ENCODE results near the gene HARS1.
"Not testable (repeated sequence)": the region's sequence is repeated elsewhere in the genome, so short reads cannot be mapped to it uniquely, and the experiment has no call there.

HARS1 gene

GRCh38 chr5:140690941-140691924, at the start of gene HARS1, which contains the start of gene HARS2:
Gene HARS1, minus strand, starts transcription at chr5:140691370. Its CDS starts 66 bp downstream, at chr5:140691304.
Gene HARS2, plus strand, starts transcription at chr5:140691455. Its CDS starts 194 bp downstream, at chr5:140691649.
- peak; percentile 65 for DNase-seq (ENCODE audit: low read depth)

GRCh38 chr5:140737486-140737885, 46.3 kb upstream of the HARS1 start:
- no peak for DNase-seq (ENCODE audit: low read depth)

DNA sequence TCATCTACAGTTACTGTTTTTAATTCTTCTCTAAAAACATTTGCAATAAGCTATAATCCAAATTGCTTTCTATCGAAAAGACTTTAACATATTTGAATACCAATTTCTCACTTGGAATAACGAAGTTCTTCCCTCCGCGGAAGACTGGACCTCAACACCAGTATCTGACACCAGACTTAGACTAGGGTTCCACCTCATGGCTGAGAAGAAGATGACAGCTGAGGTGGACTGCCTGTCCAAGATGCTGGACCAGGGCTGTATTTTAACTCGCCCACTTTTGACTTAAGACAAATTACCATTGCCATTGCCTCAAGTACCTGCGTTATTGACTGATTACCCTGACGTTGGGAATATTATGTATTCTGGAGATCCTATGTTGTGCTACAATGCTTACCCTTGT, 43.2 kb upstream of the HARS1 start:
- DNase-seq (ENCODE audit: low read depth) = no peak

GRCh38 chr5:140733098-140733497, 41.9 kb upstream of the HARS1 start:
- no peak for DNase-seq (ENCODE audit: low read depth)

- peak; percentile 42 for DNase-seq (ENCODE audit: low read depth)
Observed at GRCh38 chr5:140725799-140726471, 34.8 kb upstream of the HARS1 start.

GRCh38 chr5:140721395-140721794, 30.2 kb upstream of the HARS1 start:
- not testable (repeated sequence) for DNase-seq (ENCODE audit: low read depth)

DNA sequence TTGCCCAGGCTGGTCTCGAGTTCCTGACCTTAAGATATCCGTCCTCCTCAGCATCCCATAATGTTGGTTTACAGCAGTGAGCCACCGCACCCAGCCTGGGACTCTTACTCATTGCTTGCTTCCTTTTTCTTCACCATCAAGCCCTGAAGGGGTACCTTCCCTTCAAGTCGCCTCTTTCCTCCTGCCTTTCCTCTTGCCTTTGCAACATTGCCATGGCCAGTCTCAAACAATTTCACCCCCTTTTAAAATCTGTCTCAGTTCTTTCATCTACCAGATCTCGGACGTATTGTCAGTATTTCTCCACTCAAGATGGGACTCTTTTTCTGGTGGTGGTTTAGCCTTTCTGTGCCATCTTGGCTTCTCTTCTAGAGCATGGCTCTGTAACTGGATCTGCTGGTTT, 29.6 kb upstream of the HARS1 start:
- DNase-seq (ENCODE audit: low read depth) = not testable (repeated sequence)

GRCh38 chr5:140718266-140718592, 27.1 kb upstream of the HARS1 start:
- DNase-seq (ENCODE audit: low read depth) = no peak

DNA sequence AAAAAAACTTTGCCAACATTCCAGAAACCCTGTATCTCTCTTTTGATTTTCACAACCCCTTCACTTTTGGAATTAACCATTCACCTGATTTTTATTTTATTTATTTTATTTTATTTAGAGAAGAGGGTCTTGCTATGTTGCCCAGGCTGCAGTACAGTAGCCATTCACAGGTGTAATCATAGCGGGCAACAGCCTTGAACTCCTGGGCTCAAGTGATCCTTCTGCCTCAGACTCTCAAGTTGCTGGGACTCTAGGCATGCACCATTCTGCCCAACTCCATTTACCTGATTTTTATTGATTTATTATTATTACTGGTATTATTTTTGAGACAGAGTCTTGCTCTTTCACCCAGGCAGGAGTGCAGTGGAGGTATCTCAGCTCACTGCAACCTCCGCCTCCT, 25.1 kb upstream of the HARS1 start:
- DNase-seq (ENCODE audit: low read depth) = not testable (repeated sequence)

DNA sequence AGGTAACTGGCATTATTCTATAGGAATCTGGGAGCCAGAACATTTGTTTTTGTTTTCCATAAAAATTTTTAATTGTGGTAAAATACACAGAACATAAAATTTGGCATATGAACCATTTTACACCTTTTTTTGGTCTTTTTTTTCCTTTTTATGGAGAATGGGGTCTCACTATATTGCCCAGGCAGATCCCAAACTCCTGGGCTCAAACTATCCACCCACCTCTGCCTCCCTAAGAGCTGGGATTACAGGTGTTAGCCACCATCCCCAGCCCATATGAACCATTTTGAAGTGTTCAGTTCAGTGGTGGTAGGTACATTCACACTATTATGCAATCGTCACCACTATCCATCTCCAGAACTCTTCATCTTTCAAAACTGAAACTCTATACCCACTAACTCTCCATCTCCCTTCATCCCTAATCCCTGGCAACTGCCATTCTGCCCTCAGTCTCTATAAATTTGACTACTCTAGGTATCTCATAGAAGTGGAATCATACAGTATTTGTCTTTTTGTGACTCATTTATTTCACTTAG, 22.5 kb upstream of the HARS1 start:
- no peak for DNase-seq (ENCODE audit: low read depth)

DNA sequence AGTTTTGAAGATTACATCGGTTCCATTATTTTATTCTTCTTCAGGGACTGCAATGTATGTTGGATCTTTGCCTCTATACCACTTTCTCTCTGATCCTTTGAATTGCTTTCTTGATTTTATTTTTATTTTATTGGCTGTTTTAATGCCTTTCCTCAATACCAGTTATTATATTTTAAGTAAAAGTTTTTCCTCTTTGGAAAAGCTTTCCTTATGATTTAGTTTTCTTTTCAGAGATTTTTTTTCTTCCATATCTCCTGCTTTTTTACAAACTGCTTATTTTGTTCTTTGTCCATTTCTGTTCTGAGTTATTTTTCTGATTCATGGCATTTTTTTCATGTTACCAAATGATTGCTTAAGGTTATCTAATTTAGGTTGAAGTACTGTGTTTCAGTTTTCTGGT, 20.6 kb upstream of the HARS1 start:
- no peak for DNase-seq (ENCODE audit: low read depth)

DNA sequence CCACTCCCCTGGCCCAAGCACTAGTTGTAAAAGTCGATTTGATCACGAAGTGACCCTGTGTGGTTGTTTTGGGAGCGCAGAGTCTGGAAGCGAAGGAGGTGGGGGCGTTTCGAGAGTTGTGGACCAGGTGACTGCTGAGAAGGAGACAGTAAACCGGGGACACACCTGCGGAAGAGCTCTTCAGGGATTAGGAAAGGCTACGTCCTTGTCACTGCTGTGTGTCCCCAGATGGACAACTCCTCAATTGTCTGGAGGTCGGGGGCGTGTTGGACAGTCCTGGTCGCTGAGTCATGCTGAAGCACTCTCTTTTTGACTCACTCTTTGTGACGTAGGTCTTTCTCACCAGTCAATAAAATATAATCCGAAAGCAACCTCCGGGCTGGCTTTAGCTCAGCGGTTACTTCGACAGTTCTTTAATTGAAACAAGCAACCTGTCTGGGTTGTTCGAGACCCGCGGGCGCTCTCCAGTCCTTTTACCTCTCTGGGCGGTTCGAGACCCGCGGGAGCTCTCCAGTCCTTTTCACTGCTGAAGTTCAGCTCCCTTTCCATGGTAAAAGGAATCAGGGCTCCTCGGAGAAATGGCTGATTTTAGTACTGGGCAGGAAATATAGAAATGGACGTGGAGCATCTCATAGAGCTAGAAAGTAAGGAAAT, 19.9 kb upstream of the HARS1 start:
- peak; percentile 73 for DNase-seq (ENCODE audit: low read depth)

- not testable (repeated sequence) for DNase-seq (ENCODE audit: low read depth)
Observed at GRCh38 chr5:140708787-140709186, 17.6 kb upstream of the HARS1 start.

DNA sequence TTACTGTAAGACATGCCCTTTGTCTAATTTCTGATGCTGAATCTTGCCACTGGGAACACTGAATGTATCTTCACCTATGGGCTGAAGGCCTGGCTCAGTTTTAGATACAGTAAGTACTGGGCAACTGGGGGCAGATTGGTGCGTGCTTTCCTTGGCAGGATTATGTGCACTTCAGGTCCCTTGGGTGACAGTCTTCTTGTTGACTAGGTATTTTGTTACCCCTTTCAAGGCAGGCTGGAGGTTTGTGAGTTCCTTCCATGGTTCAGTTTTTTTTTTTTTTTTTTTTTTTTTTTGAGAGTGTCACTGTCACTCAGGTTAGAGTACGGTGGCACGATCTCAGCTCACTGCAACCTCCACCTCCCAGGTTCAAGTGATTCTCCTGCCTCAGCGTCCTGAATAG, 16.6 kb upstream of the HARS1 start:
- DNase-seq (ENCODE audit: low read depth) = no peak

DNA sequence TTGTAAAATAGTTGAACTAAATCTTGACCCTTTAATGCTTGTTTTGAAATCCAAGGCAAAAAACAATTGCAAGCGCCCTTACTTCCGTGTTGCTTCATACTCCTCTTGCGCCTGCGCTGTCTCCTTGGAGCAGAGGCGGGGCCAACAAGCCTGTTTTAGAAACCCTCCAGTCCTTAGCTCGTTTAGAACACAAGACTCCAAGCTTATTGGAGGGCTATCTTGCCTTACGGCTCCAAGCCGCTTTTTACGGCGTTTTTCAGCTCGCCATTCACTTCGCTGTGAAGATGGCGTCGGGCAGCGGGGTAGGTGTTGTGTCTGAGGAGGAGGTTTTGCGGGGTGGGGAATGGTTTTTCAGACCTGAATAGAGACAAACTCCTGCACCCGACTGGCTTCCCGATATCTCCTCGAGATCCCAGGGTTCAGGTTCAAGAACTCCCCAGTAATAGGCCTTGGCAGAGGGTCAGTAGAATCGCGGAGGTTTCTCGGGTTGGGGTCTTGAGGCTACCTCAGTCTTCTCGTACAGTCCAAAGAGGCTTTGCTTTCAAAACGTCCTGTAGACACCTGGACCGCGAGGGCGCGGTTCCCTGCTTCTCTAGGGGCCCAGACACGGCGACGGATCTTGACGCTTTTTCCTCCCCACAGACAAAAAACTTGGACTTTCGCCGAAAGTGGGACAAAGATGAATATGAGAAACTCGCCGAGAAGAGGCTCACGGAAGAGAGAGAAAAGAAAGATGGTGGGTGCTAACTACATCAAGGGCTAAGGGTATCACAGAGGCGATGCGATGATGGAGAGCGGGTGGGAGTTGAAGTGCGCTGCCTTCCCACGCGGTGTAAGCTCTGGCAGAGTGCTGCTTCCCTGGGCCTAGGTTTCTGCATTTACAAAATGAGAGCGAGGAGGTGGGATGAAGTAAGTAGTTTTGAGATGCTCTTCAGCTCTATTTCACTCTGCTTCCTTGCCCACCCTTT, 9.3 kb upstream of the HARS1 start, which contains the start of gene ZMAT2:
TSS of gene ZMAT2 (plus strand) at position 271 of the 968 bp plus-strand sequence. CDS start at position 285, 14 bp downstream.
- DNase-seq (ENCODE audit: low read depth) = peak; percentile 89

- no peak for DNase-seq (ENCODE audit: low read depth)
Observed at GRCh38 chr5:140696891-140697492, 5.8 kb upstream of the HARS1 start.

- DNase-seq (ENCODE audit: low read depth) = no peak
Observed at GRCh38 chr5:140694276-140694675, 3.1 kb upstream of the HARS1 start.

- DNase-seq (ENCODE audit: low read depth) = no peak
Observed at GRCh38 chr5:140690376-140690932, 716 bp downstream of the HARS1 start.

DNA sequence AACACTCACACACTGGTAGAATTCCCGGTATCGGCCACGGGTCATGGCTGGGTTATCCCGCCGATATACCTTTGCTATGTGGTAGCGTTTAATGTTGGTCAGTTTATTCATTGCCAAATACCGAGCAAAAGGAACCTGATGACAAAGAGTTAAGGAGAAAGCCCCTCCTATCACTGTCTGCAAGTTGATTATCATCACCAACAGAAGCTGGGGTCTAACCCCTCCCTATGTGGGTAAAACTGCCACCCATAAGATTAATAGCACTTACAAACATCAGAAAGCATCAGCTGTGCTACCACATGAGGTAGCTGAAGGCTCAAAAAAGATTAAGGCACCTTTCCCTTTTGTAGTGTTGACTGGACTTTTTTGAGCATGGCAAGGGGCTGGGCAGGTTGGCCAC, 12.2 kb downstream of the HARS1 start:
- no peak for DNase-seq (ENCODE audit: low read depth)

DNA sequence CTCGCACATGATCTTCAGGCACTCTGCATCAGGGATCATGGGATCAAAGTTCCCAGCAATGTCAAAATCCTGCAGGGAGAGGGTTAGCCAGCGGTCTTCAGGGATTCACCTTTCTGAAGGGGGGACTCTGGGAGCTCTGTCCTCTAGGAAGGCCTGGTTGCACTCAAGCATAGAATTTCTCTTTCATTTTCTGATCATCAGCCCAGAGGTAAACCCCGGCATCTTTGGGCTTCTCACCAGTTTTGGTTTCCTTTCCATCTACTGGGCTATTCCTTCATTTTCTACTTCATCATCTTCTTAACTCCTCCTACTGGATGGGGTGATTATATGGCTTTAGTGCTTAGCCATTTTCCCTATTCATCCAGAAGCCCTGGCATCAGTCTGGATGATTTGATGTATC, 13.2 kb downstream of the HARS1 start:
- DNase-seq (ENCODE audit: low read depth) = no peak

Data from activated T-cell treated with anti-CD3 and anti-CD28 coated beads for 1 hour (primary cell).